ENCODE data around the gene TMC7.

- TF ChIP-seq POLR2AphosphoS5 (IDR thresholded peaks at IDR 0.05) (no peak), POLR2A (IDR thresholded peaks at IDR 0.05) (no peak)
These were observed 33.1 kb upstream of the TMC7 start for GRCh38 chr16:18950469-18951185.

Measured in prostate gland (tissue), 1 donor.